ENCODE data around the gene NCKAP1. TPM values are rescaled to one million over a fixed set of nuclear protein-coding genes. Genes with fewer than 3 reads are reported as not detected.

NCKAP1 gene
- total RNA-seq, 1 donor from 2014 or later = 116 TPM

GRCh38 chr2:182862091-182862490 lies 176.2 kb downstream of the NCKAP1 start:
- no peak for DNase-seq
- Mint-ChIP-seq H3K27me3 (ENCODE audit: unreplicated experiment) (peaks cover 4% of the 10 kb centered on the region), H3K9me3 (ENCODE audit: unreplicated experiment) (peaks cover 5% of the 10 kb centered on the region), H3K4me1 (ENCODE audit: low read depth, unreplicated experiment) (peaks cover 6% of the 10 kb centered on the region), H3K27ac (ENCODE audit: unreplicated experiment) (no peak overlapping the region), H3K4me3 (ENCODE audit: unreplicated experiment) (no peak overlapping the region), H3K36me3 (ENCODE audit: unreplicated experiment) (peaks cover 5% of the 10 kb centered on the region)
- TF ChIP-seq CTCF (IDR thresholded peaks at IDR 0.05; ENCODE audit: partially characterized antibody, unreplicated experiment) = no peak

DNA sequence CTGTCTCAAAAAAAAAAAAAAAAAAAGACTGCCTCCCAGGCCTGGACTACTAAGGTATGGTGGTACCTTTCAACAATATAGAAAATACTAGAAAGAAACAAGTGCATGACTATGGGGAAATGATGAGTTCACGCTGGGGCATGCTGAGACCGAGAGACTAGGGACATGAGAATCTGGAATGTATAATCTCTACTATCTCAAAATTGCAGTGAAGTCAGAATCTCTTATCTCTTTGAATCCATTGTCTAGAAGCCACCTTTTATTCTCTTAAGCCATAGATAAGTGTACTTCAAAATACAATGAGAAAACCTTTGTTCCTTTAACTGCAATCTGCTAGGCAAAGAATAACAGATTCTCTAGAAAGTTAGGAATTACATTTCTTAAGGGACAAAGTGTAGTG lies 177.4 kb downstream of the NCKAP1 start:
- Mint-ChIP-seq H3K27ac (ENCODE audit: unreplicated experiment) (no peak overlapping the region), H3K36me3 (ENCODE audit: unreplicated experiment) (peaks cover 4% of the 10 kb centered on the region), H3K27me3 (ENCODE audit: unreplicated experiment) (peaks cover 2% of the 10 kb centered on the region), H3K4me1 (ENCODE audit: low read depth, unreplicated experiment) (peaks cover 3% of the 10 kb centered on the region), H3K4me3 (ENCODE audit: unreplicated experiment) (no peak overlapping the region), H3K9me3 (ENCODE audit: unreplicated experiment) (peaks cover 3% of the 10 kb centered on the region)
- DNase-seq = no peak
- no peak for TF ChIP-seq CTCF (IDR thresholded peaks at IDR 0.05; ENCODE audit: partially characterized antibody, unreplicated experiment)

Other genes starting within 250 kb of the NCKAP1 start
- 2.2 TPM for gene FRZB, start 171.8 kb downstream of the NCKAP1 start, total RNA-seq (ENCODE audit: unreplicated experiment)
- 1.6 TPM for gene DUSP19, start 40.3 kb upstream of the NCKAP1 start, total RNA-seq (ENCODE audit: unreplicated experiment)
- gene NUP35, start 86.0 kb upstream of the NCKAP1 start, total RNA-seq (ENCODE audit: unreplicated experiment) = 8.6 TPM